Heart left ventricle (tissue), 16 donors: ENCODE measurements around the gene HMGN4. TPM values are rescaled to one million over a fixed set of nuclear protein-coding genes. Genes with fewer than 3 reads are reported as not detected.
A peak's percentile ranks its signal among the peaks of the same experiment; 100 is the strongest.

Source experiments
- ATAC-seq, 4 donors: fragments of 200-7000 bp; cut with Tn5 transposase; one replicate each; pipeline ENCODE4 v1.9.1; 2020 to 2022; ENCODE audit warnings: moderate library complexity in 4 of 4, mild to moderate bottlenecking in 3 of 4, moderate number of reproducible peaks in 1 of 4
- DNase-seq, 5 donors: peaks; one replicate each; pipeline ENCODE4 v3.0.0-alpha.2; 2020
- H3K27ac ChIP-seq, 12 donors: fragments of 200-600 bp; sonication (generic) in 4 of 12; one replicate each; pipeline versions ENCODE4 v1.5.0 to v1.8.0; 2016 to 2022; ENCODE audit warnings: mild to moderate bottlenecking in 2 of 12
- H3K27me3 ChIP-seq, 9 donors: fragments of 200-600 bp; sonication (generic) in 2 of 9; one replicate each; pipeline versions ENCODE4 v1.5.1 to v1.8.0; 2016 to 2022; ENCODE audit warnings: mild to moderate bottlenecking in 3 of 9
- H3K36me3 ChIP-seq, 9 donors: fragments of 200-600 bp; sonication (generic) in 2 of 9; one replicate each; pipeline versions ENCODE4 v1.5.0 to v1.8.0; 2018 to 2022; ENCODE audit warnings: mild to moderate bottlenecking in 2 of 9
- H3K4me1 ChIP-seq, 12 donors: fragments of 200-600 bp; sonication (generic) in 4 of 12; one replicate each; pipeline versions ENCODE4 v1.5.0 to v1.8.0; 2016 to 2022; ENCODE audit warnings: mild to moderate bottlenecking in 3 of 12
- H3K4me3 ChIP-seq, 12 donors: fragments of 200-600 bp; sonication (generic) in 4 of 12; one replicate each; pipeline versions ENCODE4 v1.5.0 to v1.8.0; 2017 to 2022; ENCODE audit warnings: mild to moderate bottlenecking in 9 of 12, moderate library complexity in 4 of 12
- H3K9me3 ChIP-seq, 12 donors: fragments of 200-600 bp; sonication (generic) in 4 of 12; one replicate each; pipeline versions ENCODE4 v1.5.0 to v1.8.0; 2016 to 2022; ENCODE audit warnings: mild to moderate bottlenecking in 1 of 12
- CTCF ChIP-seq, 12 donors: fragments of 200-600 bp; sonication (generic) in 4 of 12; IDR thresholded peaks; one replicate each; pipeline versions ENCODE4 v1.5.0 to v1.8.0; 2018 to 2022; ENCODE audit warnings: antibody characterized with exemption in 12 of 12, mild to moderate bottlenecking in 5 of 12
- POLR2A ChIP-seq, 2 donors: fragments of 450-650 bp; IDR thresholded peaks; one replicate each; pipeline ENCODE4 v1.6.1; 2017; ENCODE audit warnings: antibody characterized with exemption in 2 of 2, mild to moderate bottlenecking in 2 of 2, moderate library complexity in 2 of 2
- WGBS, 4 donors: extraction: QIAGEN DNeasy Blood & Tissue Kit in 2 of 4; methylation state at CpG; one replicate each; pipeline versions ENCODE4 v1.1.5 to v1.1.7; 2013 to 2018; 5-methylcytosine and 5-hydroxymethylcytosine counted together
- intact Hi-C, 10 donors: fragments of 100-400 bp; cut with DNase I; formaldehyde crosslinking; loops; one replicate each; pipeline versions ENCODE4 v1.11.1 to v1.14.2; 2022
- polyA plus RNA-seq, 2 donors: library from polyadenylated mRNA; stranded (reverse); fragments of 200-250 nt; gene quantifications; one replicate each; pipeline ENCODE4 v1.2.3, GENCODE V29; 2013
- total RNA-seq, 9 donors: library from RNA; depleted of rRNA in 2 of 9; stranded (reverse); fragments of >200 nt in 2 of 9; fragmentation: NEBNext Ultra II Directional in 3 of 9; extraction: Animal tissue kit (Norgen Biotek cat#: 25700) in 3 of 9; gene quantifications; one replicate each; pipeline versions ENCODE4 v1.1.0 to v1.2.4, GENCODE V29; 2016 to 2023
- donor health status: ischemic (EF 13 %, LVEDD 7.1; RV severe dilation, severe dysfunction).
- donor health status: healthy with polysubstance abuse.
- donor health status: DM: no; HTN: yes; CAD: no.
- donor health status: DM: no; HTN: no; CAD: no.
- donor health status: ischemic (EF 25% LVEDD 6.9; RV normal size, moderate dysfunction).
- donor health status: ischemic (EF 25% LVEDD 5.7; RV mildly dilated, moderate dysfunction).
- donor health status: healthy.
- donor health status: DM: yes; HTN: yes; CAD: no.
- donor health status: ischemic (EF 35%, LVEDD 5.7; RV mildly dilated, moderate dysfunction).
- donor health status: nonischemic (EF 11% LVEDD 7.7; RV severe dilation, severe dysfunction).
- donor health status: DM: yes; HTN: yes; CAD: no.
- donor health status: PGD.
- donor health status: ischemic (EF 29% LVEDD 5.4; RV normal size, mild dysfunction).
- donor health status: nonischemic (EF 23%, LVEDD 6.1; RV moderate dilation, normal function).

HMGN4 gene
- total and polyA plus RNA-seq, 11 donors, result 5.8 to 52.8 (median 32.1) TPM

GRCh38 chr6:26500102-26500501 lies 38.1 kb upstream of the HMGN4 start, which contains the start of gene BTN1A1:
Gene BTN1A1 (plus strand): TSS chr6:26500303. CDS start chr6:26501287, 984 bp downstream.
- Histone ChIP-seq H3K36me3 (no peaks in the 10 kb centered on the region), H3K4me3 (peak within 1 kb of the TSS in 3 of 12 donors; percentile 20 to 40 (median 37)), H3K27me3 (peaks cover 0 to 46% (median 30%) of the 10 kb centered on the region in 9 donors), H3K4me1 (peaks cover 0 to 13% (median 6%) of the 10 kb centered on the region in 12 donors), H3K9me3 (no peaks in the 10 kb centered on the region), H3K27ac (no peak within 1 kb of the TSS)
- ATAC-seq, result no peak
- DNase-seq, result no peak
- 51 to 61% (median 57%) methylated on average over 2 of the region's 2 CpGs for WGBS, 4 donors
- TF ChIP-seq CTCF (IDR thresholded peaks at IDR 0.05) (no peak), POLR2A (IDR thresholded peaks at IDR 0.05) (no peak)
- intact Hi-C loops, result no loop called here

GRCh38 chr6:26501482-26501986 lies 36.6 kb upstream of the HMGN4 start:
- H3K4me1 ChIP-seq, result peaks cover 0 to 13% (median 6%) of the 10 kb centered on the region in 12 donors
- 5 to 10% (median 7%) methylated on average over 25 to 49 of the region's 49 CpGs for WGBS, 4 donors
- intact Hi-C loops, result no loop called here
- no peak overlapping the region for H3K27ac ChIP-seq
- ATAC-seq (peak in 3 of 4 donors; percentile 43 to 63 (median 48)), DNase-seq (peak; percentile 24 to 65 (median 32))
- no peak for TF ChIP-seq POLR2A (IDR thresholded peaks at IDR 0.05)
- TF ChIP-seq CTCF (IDR thresholded peaks at IDR 0.05), result no peak
- H3K36me3 ChIP-seq, result no peaks in the 10 kb centered on the region
- peak overlapping the region in 10 of 12 donors; percentile 20 to 51 (median 38) for H3K4me3 ChIP-seq
- H3K27me3 ChIP-seq, result peaks cover 0 to 43% (median 30%) of the 10 kb centered on the region in 9 donors
- no peaks in the 10 kb centered on the region for H3K9me3 ChIP-seq

- no peak for TF ChIP-seq POLR2A (IDR thresholded peaks at IDR 0.05)
- no peak for TF ChIP-seq CTCF (IDR thresholded peaks at IDR 0.05)
- Histone ChIP-seq H3K9me3 (no peaks in the 10 kb centered on the region), H3K4me3 (peak overlapping the region in 6 of 12 donors; percentile 29 to 50 (median 38)), H3K4me1 (peaks cover 0 to 13% (median 6%) of the 10 kb centered on the region in 12 donors), H3K36me3 (no peaks in the 10 kb centered on the region), H3K27me3 (peaks cover 0 to 43% (median 30%) of the 10 kb centered on the region in 9 donors), H3K27ac (no peak overlapping the region)
- DNase-seq (no peak), ATAC-seq (no peak)
- intact Hi-C loops, result no loop called here
Measured at GRCh38 chr6:26502165-26502564, 36.0 kb upstream of the HMGN4 start.

GRCh38 chr6:26502626-26503025 lies 35.5 kb upstream of the HMGN4 start:
- Histone ChIP-seq H3K4me1 (peaks cover 0 to 13% (median 6%) of the 10 kb centered on the region in 12 donors), H3K27ac (no peak overlapping the region), H3K9me3 (no peaks in the 10 kb centered on the region), H3K27me3 (peaks cover 0 to 43% (median 30%) of the 10 kb centered on the region in 9 donors), H3K4me3 (no peak overlapping the region), H3K36me3 (no peaks in the 10 kb centered on the region)
- DNase-seq, result no peak
- TF ChIP-seq CTCF (IDR thresholded peaks at IDR 0.05), result no peak
- no peak for TF ChIP-seq POLR2A (IDR thresholded peaks at IDR 0.05)
- intact Hi-C loops, result no loop called here
- 91 to 96% (median 95%) methylated on average over 3 of the region's 3 CpGs for WGBS, 4 donors
- ATAC-seq, result no peak
